ENCODE results near the gene SYNPR.

DNA sequence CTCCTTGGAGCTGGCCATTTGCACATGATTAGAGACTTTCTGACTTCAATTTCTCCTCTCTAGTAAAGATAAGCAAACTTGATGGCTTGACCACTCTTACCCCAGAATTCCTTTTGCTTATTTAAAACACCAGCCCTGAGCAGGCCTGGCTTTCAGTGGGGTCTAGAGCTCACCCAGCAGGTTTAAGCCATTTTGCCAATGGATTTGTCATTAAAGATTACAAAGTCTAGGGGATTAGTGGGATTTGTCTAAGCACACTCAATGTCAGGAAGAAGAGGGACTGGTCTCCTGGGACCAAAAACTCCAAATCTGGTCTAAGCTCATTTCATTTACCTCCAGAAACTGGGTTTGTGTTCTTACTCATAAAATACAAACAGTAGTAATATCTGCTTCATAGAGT lies 317.1 kb downstream of the SYNPR start:
- no peak for TF ChIP-seq ZNF70 (CRISPR knock-in tag; IDR thresholded peaks at IDR 0.05)
- TF ChIP-seq ZNF8 (CRISPR knock-in tag; IDR thresholded peaks at IDR 0.05): no peak
- TF ChIP-seq TCF4 (CRISPR knock-in tag; IDR thresholded peaks at IDR 0.05; ENCODE audit: borderline replicate concordance): no peak

All from SK-N-SH treated with all-trans-retinoic acid at 6 μM for 48 hours (cell line).